Dedifferentiated amniotic fluid mesenchymal stem cell (primary cell): Measurements from ENCODE around the gene IFNGR2.

Source experiments
- DNase-seq: peaks from one replicate; pipeline ENCODE4 v3.0.0-alpha.2; 2016; ENCODE audit errors: extremely low spot score

The IFNGR2 gene

GRCh38 chr21:33481314-33481943 lies 78.2 kb downstream of the IFNGR2 start:
- DNase-seq, result peak; percentile 12
